ENCODE results near the gene TXNDC8. TPM values are rescaled to one million over a fixed set of nuclear protein-coding genes. Genes with fewer than 3 reads are reported as not detected.

TXNDC8 gene
- polyA plus RNA-seq, 4 donors, result not detected

DNA sequence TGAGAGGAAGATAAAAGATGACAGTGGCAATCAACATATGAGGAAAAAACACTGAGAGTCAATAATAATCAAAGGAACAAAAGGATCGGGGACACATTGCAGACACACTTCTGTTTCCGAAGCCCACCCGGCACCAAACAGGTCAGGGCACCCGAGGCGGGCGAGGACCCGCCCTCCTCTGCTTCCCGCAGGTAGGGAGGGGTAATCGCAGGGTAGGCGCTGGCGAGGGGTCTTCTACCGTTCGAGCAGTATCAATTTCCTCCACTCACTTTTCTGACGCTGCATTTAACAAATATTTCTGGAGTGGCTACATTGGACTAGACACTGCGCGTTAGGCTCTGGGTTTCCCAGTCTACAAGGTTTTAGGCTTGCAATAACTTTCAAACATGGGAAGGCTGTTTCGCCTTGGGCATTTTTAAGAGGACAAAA lies 82.6 kb downstream of the TXNDC8 start:
- FAIRE-seq (no peak), DNase-seq (no peak)
- H3K4me1 ChIP-seq (ENCODE audit: control insufficient read depth in 3 of 3, insufficient read depth in 2 of 3, low read depth in 1 of 3, low read length in 2 of 3), result peaks cover 11 to 40% (median 15%) of the 10 kb centered on the region in 3 donors
- WGBS, 3 donors, result 1 to 7% (median 2%) methylated on average over 17 of the region's 17 CpGs
- peak overlapping the region; percentile 86 to 99 (median 90) for H3K4me3 ChIP-seq (ENCODE audit: low read depth in 1 of 3, low read length in 3 of 3)
- peak overlapping the region; percentile 94 to 99 (median 99) for H3K27ac ChIP-seq (ENCODE audit: low read depth in 1 of 3, low read length in 2 of 3)
- H3K9me3 ChIP-seq (ENCODE audit: control insufficient read depth in 2 of 2, insufficient read depth in 1 of 2, low read depth in 1 of 2, low read length in 1 of 2), result no peaks in the 10 kb centered on the region
- H3K27me3 ChIP-seq (ENCODE audit: control insufficient read depth in 3 of 3, insufficient read depth in 3 of 3, low read length in 3 of 3), result no peaks in the 10 kb centered on the region
- peaks cover 0 to 1% (median 0%) of the 10 kb centered on the region in 3 donors for H3K36me3 ChIP-seq (ENCODE audit: control insufficient read depth in 3 of 3, insufficient read depth in 2 of 3, low read depth in 1 of 3, low read length in 3 of 3)

DNA sequence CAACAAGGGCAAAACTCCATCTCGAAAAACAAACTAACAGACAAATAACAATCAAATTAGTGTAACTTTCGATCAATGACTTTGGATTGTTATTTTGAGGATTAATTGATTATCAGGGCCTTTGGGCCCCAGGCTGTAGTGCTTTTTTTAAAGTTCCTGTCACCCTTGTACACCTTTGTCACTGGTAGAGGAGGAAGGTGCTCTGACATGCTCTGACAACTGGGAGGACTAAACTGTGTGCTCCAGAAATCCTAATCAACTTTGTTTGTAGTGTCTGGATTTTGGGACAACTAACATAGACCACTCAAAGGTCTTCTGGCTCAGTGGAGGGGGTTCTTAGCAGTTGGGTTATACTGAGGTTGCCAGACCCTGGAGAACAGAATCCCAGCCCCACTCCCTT lies 83.2 kb downstream of the TXNDC8 start:
- peaks cover 0 to 5% (median 3%) of the 10 kb centered on the region in 3 donors for H3K36me3 ChIP-seq (ENCODE audit: control insufficient read depth in 3 of 3, insufficient read depth in 2 of 3, low read depth in 1 of 3, low read length in 3 of 3)
- WGBS, 3 donors, result 12 to 60% (median 39%) methylated on average over 2 of the region's 2 CpGs
- peaks cover 10 to 37% (median 15%) of the 10 kb centered on the region in 3 donors for H3K4me1 ChIP-seq (ENCODE audit: control insufficient read depth in 3 of 3, insufficient read depth in 2 of 3, low read depth in 1 of 3, low read length in 2 of 3)
- H3K9me3 ChIP-seq (ENCODE audit: control insufficient read depth in 2 of 2, insufficient read depth in 1 of 2, low read depth in 1 of 2, low read length in 1 of 2), result no peaks in the 10 kb centered on the region
- H3K27ac ChIP-seq (ENCODE audit: low read depth in 1 of 3, low read length in 2 of 3), result peak overlapping the region; percentile 22 to 94 (median 25)
- peak in 1 of 2 donors; percentile 47 for DNase-seq
- H3K4me3 ChIP-seq (ENCODE audit: low read depth in 1 of 3, low read length in 3 of 3), result peak overlapping the region in 2 of 3 donors; percentile 90 to 99
- H3K27me3 ChIP-seq (ENCODE audit: control insufficient read depth in 3 of 3, insufficient read depth in 3 of 3, low read length in 3 of 3), result no peaks in the 10 kb centered on the region
- FAIRE-seq, result no peak

Other genes starting within 250 kb of the TXNDC8 start
- gene C9orf152, start 129.7 kb downstream of the TXNDC8 start, polyA plus RNA-seq, result 10 to 100 TPM in 2 of 4 donors, 1 to 10 TPM in 2; 6.5 to 25.7 (median 10.9) TPM
- 100 to 1,000 TPM; 291 to 881 (median 555) TPM for gene TXN, start 81.4 kb downstream of the TXNDC8 start, polyA plus RNA-seq
- 1 to 10 TPM in 2 of 4 donors, under 1 TPM in 2; under 0.01 to 5.8 (median 2.3) TPM for gene SVEP1, start 241.9 kb upstream of the TXNDC8 start, polyA plus RNA-seq